H1 (cell line): ENCODE results near the gene TNRC6C. TPM values are rescaled to one million over a fixed set of nuclear protein-coding genes. Genes with fewer than 3 reads are reported as not detected.

ENCODE experiments used
- CTCF ChIA-PET: fragments of 300-600 bp; sonication (Branson Sonifier 250); formaldehyde crosslinking; loops from one replicate; lab custom pipeline; 2021; ENCODE audit not compliant: partially characterized antibody; lab: Charles Lee
- POLR2A ChIA-PET: fragments of 300-600 bp; sonication (Branson Sonifier 250); formaldehyde crosslinking; loops from one replicate; lab custom pipeline; 2021; ENCODE audit warnings: inconsistent platforms; ENCODE audit not compliant: partially characterized antibody; lab: Charles Lee
- DNase-seq, 2 experiments: peaks; one replicate each; pipeline versions ENCODE4 v3.0.0 to v3.0.0-alpha.2; 2010 to 2022; ENCODE audit warnings: low spot score in 2 of 2, low read depth in 1 of 2, mixed read lengths in 1 of 2
- FAIRE-seq: peaks from 2 replicates; lab custom pipeline; 2011; peaks lifted over from hg19 to GRCh38; lab: Jason Lieb, UNC
- H2AFZ ChIP-seq: 2 replicates; pipeline ENCODE4 v1.8.1; 2012; ENCODE audit warnings: low read length, inconsistent platforms
- H2AK5ac ChIP-seq: 2 replicates; pipeline ENCODE4 v1.6.1; 2013; ENCODE audit warnings: low read depth, low read length
- H2BK120ac ChIP-seq: replicated peaks from 2 replicates; pipeline ENCODE3; 2013; ENCODE audit warnings: low read depth, low read length, inconsistent platforms
- H2BK12ac ChIP-seq: 2 replicates; pipeline ENCODE4 v1.6.1; 2013; ENCODE audit warnings: low read depth, low read length
- H2BK15ac ChIP-seq: 2 replicates; pipeline ENCODE4 v1.6.1; 2013; ENCODE audit warnings: low read length
- H2BK20ac ChIP-seq: 2 replicates; pipeline ENCODE4 v1.6.1; 2013; ENCODE audit warnings: low read length
- H2BK5ac ChIP-seq: 2 replicates; pipeline ENCODE4 v1.6.1; 2013; ENCODE audit warnings: low read depth, low read length
- H3K14ac ChIP-seq: 2 replicates; pipeline ENCODE4 v1.6.1; 2013; ENCODE audit warnings: inconsistent platforms; ENCODE audit not compliant: insufficient read length
- H3K18ac ChIP-seq: 2 replicates; pipeline ENCODE4 v1.6.1; 2013; ENCODE audit warnings: low read length; ENCODE audit errors: extremely low read depth
- H3K23ac ChIP-seq: 2 replicates; pipeline ENCODE4 v1.6.1; 2013; ENCODE audit warnings: inconsistent platforms; ENCODE audit not compliant: insufficient read length
- H3K23me2 ChIP-seq: 2 replicates; pipeline ENCODE4 v1.6.1; 2013; ENCODE audit warnings: low read depth, low read length
- H3K27ac ChIP-seq: 2 replicates; pipeline ENCODE4 v1.6.1; 2011; ENCODE audit warnings: low read depth, low read length, inconsistent platforms
- H3K27me3 ChIP-seq, 4 experiments: replicated peaks in 1 of 4; 1 replicate in 1 of 4; 2 replicates in 3 of 4; pipeline versions ENCODE4 v1.6.1 to v1.8.1; 2011 to 2013; ENCODE audit warnings: low read length in 3 of 4, mild to moderate bottlenecking in 3 of 4, inconsistent platforms in 2 of 4, mixed read lengths in 2 of 4, moderate library complexity in 1 of 4; ENCODE audit not compliant: control insufficient read depth in 3 of 4, insufficient read depth in 3 of 4; ENCODE audit errors: extremely low read depth in 1 of 4
- H3K36me3 ChIP-seq, 4 experiments: 2 replicates each; pipeline versions ENCODE4 v1.6.1 to v1.8.1; 2011 to 2013; ENCODE audit warnings: mild to moderate bottlenecking in 4 of 4, low read length in 3 of 4, moderate library complexity in 2 of 4, control low read depth in 1 of 4, inconsistent platforms in 1 of 4; ENCODE audit not compliant: insufficient read depth in 4 of 4, control insufficient read depth in 2 of 4
- H3K4ac ChIP-seq: replicated peaks from 2 replicates; pipeline ENCODE3; 2013; ENCODE audit warnings: low read length, low read depth, mixed read lengths, inconsistent platforms; ENCODE audit not compliant: insufficient read length
- H3K4me1 ChIP-seq, 4 experiments: replicated peaks in 1 of 4; 1 replicate in 1 of 4; 2 replicates in 3 of 4; pipeline versions ENCODE4 v1.6.1 to v1.8.1; 2011 to 2013; ENCODE audit warnings: low read length in 3 of 4, inconsistent platforms in 2 of 4, mixed read lengths in 1 of 4; ENCODE audit not compliant: insufficient read depth in 4 of 4, control insufficient read depth in 3 of 4
- H3K4me2 ChIP-seq, 2 experiments: 2 replicates each; pipeline versions ENCODE4 v1.6.1 to v1.8.1; 2011 to 2013; ENCODE audit warnings: low read depth in 2 of 2, low read length in 2 of 2, control low read depth in 1 of 2, inconsistent platforms in 1 of 2, mild to moderate bottlenecking in 1 of 2; ENCODE audit not compliant: insufficient read depth in 1 of 2
- H3K4me3 ChIP-seq, 4 experiments: fragments of 200-600, 300-600 bp in 1 of 4; sonication (generic), shearing (Covaris generic), sonication (Bioruptor Twin) in 1 of 4; 2 replicates each; pipeline versions ENCODE4 v1.5.1 to v1.8.1; 2011 to 2016; ENCODE audit warnings: low read length in 4 of 4, low read depth in 3 of 4, control low read depth in 2 of 4, inconsistent platforms in 2 of 4, mild to moderate bottlenecking in 2 of 4, mixed read lengths in 1 of 4, moderate library complexity in 1 of 4; ENCODE audit not compliant: insufficient read depth in 2 of 4; ENCODE audit errors: extremely low read depth in 1 of 4
- H3K56ac ChIP-seq: replicated peaks from 2 replicates; pipeline ENCODE3; 2013; ENCODE audit warnings: low read depth, mild to moderate bottlenecking, mixed read lengths, low read length, inconsistent platforms; ENCODE audit not compliant: insufficient read length
- H3K79me1 ChIP-seq: 2 replicates; pipeline ENCODE4 v1.6.1; 2013; ENCODE audit warnings: low read depth, low read length, control low read depth
- H3K79me2 ChIP-seq, 2 experiments: 2 replicates each; pipeline versions ENCODE4 v1.6.1 to v1.8.1; 2012 to 2013; ENCODE audit warnings: low read length in 2 of 2, mild to moderate bottlenecking in 2 of 2, inconsistent platforms in 1 of 2; ENCODE audit not compliant: insufficient read depth in 2 of 2, control insufficient read depth in 1 of 2
- H3K9ac ChIP-seq, 4 experiments: replicated peaks in 1 of 4; 1 replicate in 1 of 4; 2 replicates in 3 of 4; pipeline versions ENCODE4 v1.6.1 to v1.8.1; 2011 to 2013; ENCODE audit warnings: low read depth in 3 of 4, low read length in 3 of 4, control low read depth in 2 of 4, mild to moderate bottlenecking in 2 of 4, moderate library complexity in 2 of 4, inconsistent platforms in 1 of 4; ENCODE audit errors: extremely low read depth in 1 of 4
- H3K9me3 ChIP-seq, 2 experiments: 2 replicates each; pipeline versions ENCODE4 v1.6.1 to v1.8.1; 2012 to 2013; ENCODE audit warnings: mild to moderate bottlenecking in 2 of 2, moderate library complexity in 2 of 2, control low read depth in 1 of 2, inconsistent platforms in 1 of 2, low read depth in 1 of 2, low read length in 1 of 2, mixed read lengths in 1 of 2; ENCODE audit not compliant: insufficient read depth in 2 of 2
- H4K20me1 ChIP-seq, 2 experiments: replicated peaks in 1 of 2; 2 replicates each; pipeline versions ENCODE3 to v1.8.1; 2011 to 2013; ENCODE audit warnings: inconsistent platforms in 2 of 2, low read length in 2 of 2, mild to moderate bottlenecking in 1 of 2; ENCODE audit not compliant: insufficient read depth in 2 of 2, control insufficient read depth in 1 of 2
- H4K5ac ChIP-seq: 2 replicates; pipeline ENCODE4 v1.6.1; 2013; ENCODE audit warnings: low read length, low read depth, mixed read lengths, inconsistent platforms; ENCODE audit not compliant: insufficient read length
- H4K8ac ChIP-seq: 2 replicates; pipeline ENCODE4 v1.8.0; 2013; ENCODE audit warnings: mild to moderate bottlenecking, moderate library complexity, low read length, inconsistent platforms; ENCODE audit not compliant: insufficient read depth; ENCODE audit errors: extremely low read depth
- H4K91ac ChIP-seq: replicated peaks from 2 replicates; pipeline ENCODE3; 2013; ENCODE audit warnings: low read length, mixed read lengths, inconsistent platforms; ENCODE audit not compliant: insufficient read length
- BRCA1 ChIP-seq: IDR thresholded peaks from 2 replicates; pipeline ENCODE4 v1.6.1; 2012; ENCODE audit warnings: low read depth, low read length, improper control_type of control experiment
- E2F6 ChIP-seq: IDR thresholded peaks from 2 replicates; pipeline ENCODE4 v1.6.1; 2012; ENCODE audit warnings: inconsistent platforms
- EGR1 ChIP-seq: IDR thresholded peaks from 2 replicates; pipeline ENCODE4 v1.6.1; 2011; ENCODE audit warnings: low read depth, low read length, borderline replicate concordance
- FOSL1 ChIP-seq: IDR thresholded peaks from 2 replicates; pipeline ENCODE4 v1.6.1; 2011; ENCODE audit warnings: mild to moderate bottlenecking, low read depth, low read length, moderate library complexity; ENCODE audit not compliant: insufficient read depth
- KDM1A ChIP-seq: fragments of 200-600, 300-600 bp; sonication (generic); IDR thresholded peaks from 2 replicates; pipeline ENCODE4 v1.7.1; 2016; ENCODE audit warnings: mild to moderate bottlenecking, low read length, borderline replicate concordance
- POU5F1 ChIP-seq: IDR thresholded peaks from 2 replicates; pipeline ENCODE4 v1.6.1; 2011; ENCODE audit warnings: low read depth, mild to moderate bottlenecking, low read length, moderate library complexity
- RAD21 ChIP-seq, 2 experiments: IDR thresholded peaks in 1 of 2; conservative IDR thresholded peaks in 1 of 2; 2 replicates each; pipeline ENCODE4 v1.6.1; 2011; ENCODE audit warnings: low read depth in 2 of 2, low read length in 2 of 2, improper control_type of control experiment in 1 of 2, inconsistent platforms in 1 of 2, mild to moderate bottlenecking in 1 of 2, moderate library complexity in 1 of 2
- SAP30 ChIP-seq: fragments of 300-600 bp; sonication (generic); IDR thresholded peaks from 2 replicates; pipeline ENCODE4 v1.7.1; 2012; ENCODE audit warnings: low read length, moderate library complexity, mild to moderate bottlenecking, inconsistent platforms; ENCODE audit not compliant: insufficient read depth, insufficient replicate concordance
- SIRT6 ChIP-seq: IDR thresholded peaks from one replicate; pipeline ENCODE4 v1.7.1; 2012; ENCODE audit warnings: low read length, inconsistent platforms
- USF2 ChIP-seq: IDR thresholded peaks from 2 replicates; pipeline ENCODE4 v1.6.1; 2011; ENCODE audit warnings: low read length, improper control_type of control experiment
- WGBS, 2 experiments: shearing (Covaris generic) in 1 of 2; methylation state at CpG; one replicate each; pipeline versions ENCODE4 v1.1.6 to v1.1.7; 2013 to 2015; ENCODE audit warnings: low lambda C conversion rate in 2 of 2, mixed read lengths in 2 of 2, inconsistent platforms in 1 of 2, low coverage in 1 of 2, missing lambda C conversion rate in 1 of 2; ENCODE audit not compliant: insufficient replicate concordance in 2 of 2, insufficient coverage in 1 of 2, insufficient read length in 1 of 2; ENCODE audit errors: extremely low coverage in 1 of 2, missing lambda C conversion rate in 1 of 2; 5-methylcytosine and 5-hydroxymethylcytosine counted together
- polyA plus RNA-seq, 7 experiments: library from polyadenylated mRNA; depleted of rRNA in 3 of 7; stranded (reverse) in 5 of 7; unstranded in 2 of 7; fragments of >200 nt in 5 of 7; fragments of 200-250 nt in 2 of 7; gene quantifications; 1 replicate in 5 of 7; 2 replicates in 1 of 7; 4 replicates in 1 of 7; pipeline versions ENCODE4 v1.2.1 to v1.2.3, GENCODE V29; 2011 to 2013; ENCODE audit warnings: missing spikeins in 2 of 7, mixed read lengths in 2 of 7
- total RNA-seq: library from RNA; stranded (reverse); fragmentation: NEBNext Ultra II Directional; extraction: Animal tissue kit (Norgen Biotek cat#: 25700); gene quantifications from 2 replicates; pipeline ENCODE4 v1.2.1, GENCODE V29; 2021

TNRC6C gene
- total and polyA plus RNA-seq, 2 of the 8 experiments (the other 6 are each of a cell fraction or from before 2014, with no cell fraction given): 2.8 to 28.9 TPM

GRCh38 chr17:78142119-78142861 is 183.8 kb downstream of the TNRC6C start:
- no peak overlapping the region for H4K5ac ChIP-seq
- H2AFZ ChIP-seq: no peak overlapping the region
- no peak overlapping the region for H2BK120ac ChIP-seq
- FAIRE-seq (no peak), DNase-seq (no peak)
- no peaks in the 10 kb centered on the region for H3K36me3 ChIP-seq
- no peaks in the 10 kb centered on the region for H3K79me2 ChIP-seq
- H4K91ac ChIP-seq: no peak overlapping the region
- no peak overlapping the region for H2BK5ac ChIP-seq
- peaks cover 0 to 3% of the 10 kb centered on the region in 2 experiments for H4K20me1 ChIP-seq
- H3K9ac ChIP-seq: no peak overlapping the region
- 0 out of 7 replicates have a peak, but pooled peaks cover 0 to 2% (median 0%) of the 10 kb centered on the region in 4 experiments for H3K27me3 ChIP-seq
- no peak overlapping the region; the same call in 1 of the 2 replicates for H4K8ac ChIP-seq
- no peak overlapping the region for H3K27ac ChIP-seq
- ChIA-PET POLR2A (interaction anchor here (0.9 to 6.2 kb wide), 7 partner anchors 10 to 84 kb away, joined by 3 to 40 read pairs (median 4); partner anchors contain the start of genes AFMID, TK1 and TMC6), CTCF (interaction anchor here (0.6 to 1.8 kb wide), 11 partner anchors 14 to 1557 kb away, joined by 3 to 14 read pairs (median 3); partner anchors contain the start of gene TMC6)
- H3K4ac ChIP-seq: no peak overlapping the region
- no peak overlapping the region for H3K56ac ChIP-seq
- H2BK15ac ChIP-seq: no peak overlapping the region
- H3K4me1 ChIP-seq: peaks cover 0 to 6% (median 5%) of the 10 kb centered on the region in 4 experiments; a peak in 3 of 7 replicates
- H3K4me2 ChIP-seq: no peak overlapping the region
- H3K14ac ChIP-seq: no peak overlapping the region
- no peak overlapping the region for H3K23ac ChIP-seq
- H2BK12ac ChIP-seq: no peak overlapping the region
- no peak overlapping the region for H3K18ac ChIP-seq
- H2AK5ac ChIP-seq: no peak overlapping the region
- H2BK20ac ChIP-seq: no peak overlapping the region
- 90% methylated on average over 15 of the region's 16 CpGs; no CpG with 5 or more reads in 1 of the 2 experiments for WGBS, 2 experiments
- H3K23me2 ChIP-seq: peaks cover 2% of the 10 kb centered on the region; the same call in 1 of the 2 replicates
- H3K4me3 ChIP-seq: no peak overlapping the region
- no peaks in the 10 kb centered on the region for H3K9me3 ChIP-seq
- H3K79me1 ChIP-seq: no peaks in the 10 kb centered on the region
- TF ChIP-seq RAD21 (IDR thresholded peaks at IDR 0.05 in 1 of 2, conservative IDR thresholded peaks at IDR 0.05 in 1 of 2; ENCODE audit: low read depth in 2 of 2, low read length in 2 of 2) (no peak), SAP30 (no peak), E2F6 (no peak), BRCA1 (no peak), KDM1A (no peak), SIRT6 (no peak), EGR1 (no peak), FOSL1 (no peak), USF2 (no peak), POU5F1 (no peak)
